AG04449 (cell line): ENCODE results near the gene GRM1.

Source experiments
- CTCF ChIA-PET: fragments of 350-600 bp; formaldehyde crosslinking; extraction: SDS; loops from one replicate; lab custom pipeline; 2021; ENCODE audit warnings: antibody characterized with exemption; lab: Yijun Ruan, JAX
- POLR2A ChIA-PET: fragments of 400-600, 350-600 bp; formaldehyde crosslinking; extraction: SDS; loops from one replicate; lab custom pipeline; 2020; ENCODE audit warnings: antibody characterized with exemption, inconsistent platforms; lab: Yijun Ruan, JAX
- DNase-seq: peaks from one replicate; pipeline ENCODE4 v3.0.0-alpha.2; 2010; ENCODE audit warnings: low read depth, low spot score
- H3K4me3 ChIP-seq: 2 replicates; pipeline ENCODE4 v1.5.1; 2011; ENCODE audit warnings: low read depth, mild to moderate bottlenecking, control low read depth, low read length
- TF ChIP-seq, protein P1 (sequence below): IDR thresholded peaks from one replicate; pipeline ENCODE4 v1.5.1; 2011; ENCODE audit warnings: mild to moderate bottlenecking, moderate library complexity, low read length, control low read depth, inconsistent platforms; ENCODE audit not compliant: insufficient read depth; ENCODE audit errors: missing control alignments

The GRM1 gene

DNA sequence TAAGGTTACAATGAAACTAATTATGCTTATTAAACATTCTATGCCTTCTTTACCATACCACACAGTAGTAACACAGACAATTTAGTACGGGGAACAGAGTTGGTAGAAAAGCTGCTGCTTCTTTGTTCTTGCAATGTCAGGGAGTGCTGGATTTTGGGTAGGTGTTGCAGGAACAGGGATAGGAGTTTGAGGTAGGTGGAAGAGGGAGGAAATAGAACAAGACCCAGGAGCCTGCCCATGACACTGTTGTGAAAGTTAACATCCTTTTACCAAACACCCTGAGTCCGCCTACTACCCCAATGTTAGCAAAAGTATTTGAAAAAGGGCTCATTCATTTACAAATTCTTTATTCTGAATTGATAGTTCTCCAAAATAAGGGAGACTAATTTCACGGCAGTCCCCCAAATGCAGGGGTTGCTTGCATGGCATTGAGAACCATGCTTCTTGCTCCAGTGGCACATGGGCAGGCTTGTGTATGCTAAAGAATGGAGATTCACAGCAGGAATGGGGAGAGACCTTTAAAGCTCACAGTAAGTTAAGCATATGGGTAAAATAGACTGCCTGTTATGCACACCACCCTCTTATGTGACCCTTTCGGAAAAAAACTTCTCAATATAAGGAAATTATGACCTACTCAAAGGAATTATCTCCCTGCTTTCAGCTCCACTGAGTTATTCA is 181.7 kb downstream of the GRM1 start:
- TF ChIP-seq, protein P1, sequence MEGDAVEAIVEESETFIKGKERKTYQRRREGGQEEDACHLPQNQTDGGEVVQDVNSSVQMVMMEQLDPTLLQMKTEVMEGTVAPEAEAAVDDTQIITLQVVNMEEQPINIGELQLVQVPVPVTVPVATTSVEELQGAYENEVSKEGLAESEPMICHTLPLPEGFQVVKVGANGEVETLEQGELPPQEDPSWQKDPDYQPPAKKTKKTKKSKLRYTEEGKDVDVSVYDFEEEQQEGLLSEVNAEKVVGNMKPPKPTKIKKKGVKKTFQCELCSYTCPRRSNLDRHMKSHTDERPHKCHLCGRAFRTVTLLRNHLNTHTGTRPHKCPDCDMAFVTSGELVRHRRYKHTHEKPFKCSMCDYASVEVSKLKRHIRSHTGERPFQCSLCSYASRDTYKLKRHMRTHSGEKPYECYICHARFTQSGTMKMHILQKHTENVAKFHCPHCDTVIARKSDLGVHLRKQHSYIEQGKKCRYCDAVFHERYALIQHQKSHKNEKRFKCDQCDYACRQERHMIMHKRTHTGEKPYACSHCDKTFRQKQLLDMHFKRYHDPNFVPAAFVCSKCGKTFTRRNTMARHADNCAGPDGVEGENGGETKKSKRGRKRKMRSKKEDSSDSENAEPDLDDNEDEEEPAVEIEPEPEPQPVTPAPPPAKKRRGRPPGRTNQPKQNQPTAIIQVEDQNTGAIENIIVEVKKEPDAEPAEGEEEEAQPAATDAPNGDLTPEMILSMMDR, result no peak
- no peak for DNase-seq
- POLR2A ChIA-PET, result no interaction called here
- H3K4me3 ChIP-seq, result no peak overlapping the region
- CTCF ChIA-PET, result no interaction called here

DNA sequence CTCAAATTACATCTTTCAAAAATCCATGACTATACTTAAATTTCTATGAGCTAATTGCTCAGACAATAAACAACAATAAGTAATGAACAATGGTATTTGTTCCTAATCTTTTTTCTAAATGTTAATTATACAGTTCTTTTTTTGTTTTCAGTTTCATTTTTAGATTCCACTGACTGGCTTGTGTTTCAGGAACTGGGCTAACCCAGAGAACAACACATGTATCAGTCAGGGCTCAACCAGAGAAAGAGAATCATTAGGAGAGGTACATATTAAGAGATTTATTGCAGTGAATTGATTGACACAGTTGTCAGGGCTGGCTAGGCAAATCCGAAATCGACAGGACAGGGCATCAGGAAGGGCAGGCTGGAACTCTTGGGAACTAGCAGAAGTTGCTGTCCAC is 182.8 kb downstream of the GRM1 start:
- ChIA-PET POLR2A (no interaction called here), CTCF (no interaction called here)
- no peak overlapping the region for H3K4me3 ChIP-seq
- DNase-seq, result no peak
- TF ChIP-seq, protein P1, result no peak

DNA sequence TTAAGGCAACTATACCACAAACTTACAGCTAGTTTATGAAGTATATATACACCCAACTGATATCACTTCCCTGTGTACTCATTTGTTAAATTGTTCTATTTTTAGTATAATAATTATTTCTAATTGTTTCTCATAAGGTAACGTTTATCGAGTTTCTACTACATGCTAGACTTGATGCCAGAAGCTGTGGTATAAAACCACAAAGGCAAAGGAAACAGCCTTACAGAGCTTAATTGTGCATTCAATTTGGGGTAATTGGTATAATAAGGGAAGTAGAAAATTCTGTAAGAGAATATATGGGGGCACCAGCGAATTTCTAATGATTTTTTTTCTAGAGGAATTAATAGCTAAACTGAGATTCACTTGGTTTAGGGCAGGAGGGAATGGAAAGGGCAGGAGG is 183.9 kb downstream of the GRM1 start:
- H3K4me3 ChIP-seq, result no peak overlapping the region
- no peak for DNase-seq
- TF ChIP-seq, protein P1, result no peak
- ChIA-PET POLR2A (no interaction called here), CTCF (no interaction called here)

DNA sequence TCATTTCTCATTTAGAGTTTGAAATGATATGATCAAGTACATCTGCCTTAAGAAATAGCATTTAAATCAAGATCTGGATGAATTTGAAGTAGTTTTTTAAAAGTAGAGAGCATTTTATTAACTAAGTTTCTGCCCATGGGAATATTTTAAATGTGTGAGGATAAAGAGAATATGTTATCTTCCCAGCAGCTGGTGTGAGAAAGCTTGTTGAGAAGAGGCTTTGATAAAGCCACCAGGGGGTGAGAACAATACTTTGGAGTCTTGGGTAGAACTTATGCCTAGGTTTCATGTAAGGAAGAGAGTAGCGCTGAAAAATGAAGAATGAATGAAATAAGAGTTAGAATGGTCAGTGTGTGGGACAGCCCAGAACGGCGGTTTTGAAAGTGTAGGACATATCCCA is 190.2 kb downstream of the GRM1 start:
- ChIA-PET CTCF (no interaction called here), POLR2A (no interaction called here)
- TF ChIP-seq, protein P1, result no peak
- H3K4me3 ChIP-seq, result no peak overlapping the region
- no peak for DNase-seq

DNA sequence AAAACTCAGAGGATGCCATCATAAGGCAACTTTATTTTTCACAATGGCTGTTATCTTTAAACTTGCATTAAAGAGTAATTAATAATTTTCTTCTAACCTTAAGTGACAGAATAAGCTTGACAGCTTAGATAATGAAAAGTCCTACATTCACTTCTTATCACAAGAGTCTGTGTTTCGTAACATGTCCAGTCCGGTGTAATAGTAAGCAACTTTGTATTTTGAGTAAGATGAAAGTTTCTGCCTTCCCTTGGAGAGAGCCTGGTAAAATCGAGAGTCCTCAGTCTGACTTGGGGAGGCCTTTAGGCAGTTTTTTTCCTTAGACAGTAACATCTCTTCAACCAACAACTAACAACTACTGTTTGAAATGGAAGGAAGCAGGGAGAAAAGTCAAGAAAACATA is 195.6 kb downstream of the GRM1 start:
- ChIA-PET CTCF (no interaction called here), POLR2A (no interaction called here)
- no peak overlapping the region for H3K4me3 ChIP-seq
- DNase-seq, result no peak
- TF ChIP-seq, protein P1, result no peak

DNA sequence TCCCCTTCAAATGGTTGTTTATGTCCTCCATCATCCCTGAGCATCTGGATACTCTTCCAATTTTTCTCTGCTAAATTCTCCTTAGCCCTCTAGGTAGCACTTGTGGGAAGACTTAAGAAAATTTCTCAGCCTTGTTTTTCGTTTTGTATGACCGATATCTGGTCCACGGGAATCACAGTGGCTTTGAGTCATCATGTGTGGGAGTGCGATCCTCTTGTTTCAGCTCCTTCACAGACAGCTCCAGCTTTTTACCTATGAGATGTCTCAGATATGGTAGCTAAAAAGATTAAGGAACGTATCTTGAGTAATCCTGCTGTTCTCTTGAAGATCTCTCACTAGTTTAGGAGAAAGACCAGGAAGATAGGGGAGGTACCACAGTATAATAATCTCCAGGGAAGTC is 196.1 kb downstream of the GRM1 start:
- no peak overlapping the region for H3K4me3 ChIP-seq
- no peak for DNase-seq
- POLR2A ChIA-PET, result no interaction called here
- TF ChIP-seq, protein P1, result no peak
- CTCF ChIA-PET, result no interaction called here
